Activated CD4-positive, alpha-beta T cell treated with anti-CD3 and anti-CD28 coated beads for 36 hours (primary cell): Measurements from ENCODE around the gene SOX10. TPM values are rescaled to one million over a fixed set of nuclear protein-coding genes. Genes with fewer than 3 reads are reported as not detected.
"Not testable (repeated sequence)": the region's sequence is repeated elsewhere in the genome, so short reads cannot be mapped to it uniquely, and the experiment has no call there.

Experiments
- ATAC-seq: fragments of 200-7000 bp; cut with Tn5 transposase; one replicate; pipeline ENCODE4 v1.10.0; 2021; ENCODE audit warnings: mild to moderate bottlenecking, moderate library complexity
- CTCF ChIA-PET: fragments of 350-600 bp; sonication (Branson Sonifier 250); formaldehyde crosslinking; loops from one replicate; lab custom pipeline; 2021; ENCODE audit warnings: antibody characterized with exemption; lab: Charles Lee
- POLR2A ChIA-PET: fragments of 350-600 bp; sonication (Branson Sonifier 250); formaldehyde crosslinking; loops from one replicate; lab custom pipeline; 2021; ENCODE audit warnings: antibody characterized with exemption, inconsistent platforms; lab: Charles Lee
- DNase-seq: peaks from one replicate; pipeline ENCODE4 v3.0.0-alpha.2; 2020
- H3K27ac Mint-ChIP-seq: one replicate; pipeline ENCODE4 v1.8.0; 2021; ENCODE audit warnings: mixed read lengths
- H3K27me3 Mint-ChIP-seq: one replicate; pipeline ENCODE4 v1.8.0; 2021; ENCODE audit warnings: mixed read lengths
- H3K36me3 Mint-ChIP-seq: one replicate; pipeline ENCODE4 v1.8.0; 2021; ENCODE audit warnings: low read depth, mixed read lengths
- H3K4me1 Mint-ChIP-seq: one replicate; pipeline ENCODE4 v1.8.0; 2021; ENCODE audit warnings: mixed read lengths
- H3K4me3 Mint-ChIP-seq: one replicate; pipeline ENCODE4 v1.8.0; 2021; ENCODE audit warnings: mild to moderate bottlenecking, moderate library complexity, mixed read lengths
- H3K9me3 Mint-ChIP-seq: one replicate; pipeline ENCODE4 v1.8.0; 2021; ENCODE audit warnings: low read depth, mixed read lengths
- intact Hi-C, 2 experiments: fragments of 100-400 bp; cut with DNase I in 1 of 2; cut with micrococcal nuclease in 1 of 2; formaldehyde crosslinking; loops; one replicate each; pipeline versions ENCODE4 v1.14.2 to v1.15.1; 2022 to 2024; cut with DNase I, micrococcal nuclease
- total RNA-seq, 2 experiments: library from RNA; stranded (reverse); gene quantifications; one replicate each; pipeline ENCODE4 v1.2.3, GENCODE V29; 2021

The SOX10 gene
- total RNA-seq, 2 experiments from 2014 or later, result not detected

DNA sequence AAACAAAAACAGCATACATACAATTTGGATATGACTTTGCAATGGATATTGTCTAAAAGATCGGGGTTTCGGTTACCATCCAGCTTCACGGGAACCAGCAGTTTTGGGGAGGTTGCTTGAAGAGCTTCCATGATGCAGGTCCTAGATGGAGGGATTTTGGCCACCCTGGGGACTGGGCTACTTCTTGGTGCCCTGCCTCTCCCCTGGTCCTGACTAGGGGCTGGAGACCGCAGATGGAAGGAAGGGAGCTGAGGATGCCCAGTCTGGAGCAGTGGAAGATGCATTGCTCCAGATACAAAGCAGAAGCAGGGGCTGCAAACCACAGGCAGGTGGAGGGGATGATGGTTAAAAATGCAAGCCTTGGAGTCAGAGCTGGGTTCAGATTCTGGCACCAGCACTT lies 13.5 kb downstream of the SOX10 start:
- no peaks in the 10 kb centered on the region for H3K27me3 Mint-ChIP-seq
- POLR2A ChIA-PET, result no interaction called here
- intact Hi-C loops, result no loop called here
- no peaks in the 10 kb centered on the region for H3K9me3 Mint-ChIP-seq
- H3K36me3 Mint-ChIP-seq, result peaks cover 30% of the 10 kb centered on the region
- H3K27ac Mint-ChIP-seq, result no peak overlapping the region
- ATAC-seq (no peak), DNase-seq (no peak)
- no peak overlapping the region for H3K4me3 Mint-ChIP-seq
- no peaks in the 10 kb centered on the region for H3K4me1 Mint-ChIP-seq
- CTCF ChIA-PET, result interaction anchor here (0.7 kb wide), 1 partner anchor 38 kb away, joined by 3 read pairs; no protein-coding TSS in a partner anchor

DNA sequence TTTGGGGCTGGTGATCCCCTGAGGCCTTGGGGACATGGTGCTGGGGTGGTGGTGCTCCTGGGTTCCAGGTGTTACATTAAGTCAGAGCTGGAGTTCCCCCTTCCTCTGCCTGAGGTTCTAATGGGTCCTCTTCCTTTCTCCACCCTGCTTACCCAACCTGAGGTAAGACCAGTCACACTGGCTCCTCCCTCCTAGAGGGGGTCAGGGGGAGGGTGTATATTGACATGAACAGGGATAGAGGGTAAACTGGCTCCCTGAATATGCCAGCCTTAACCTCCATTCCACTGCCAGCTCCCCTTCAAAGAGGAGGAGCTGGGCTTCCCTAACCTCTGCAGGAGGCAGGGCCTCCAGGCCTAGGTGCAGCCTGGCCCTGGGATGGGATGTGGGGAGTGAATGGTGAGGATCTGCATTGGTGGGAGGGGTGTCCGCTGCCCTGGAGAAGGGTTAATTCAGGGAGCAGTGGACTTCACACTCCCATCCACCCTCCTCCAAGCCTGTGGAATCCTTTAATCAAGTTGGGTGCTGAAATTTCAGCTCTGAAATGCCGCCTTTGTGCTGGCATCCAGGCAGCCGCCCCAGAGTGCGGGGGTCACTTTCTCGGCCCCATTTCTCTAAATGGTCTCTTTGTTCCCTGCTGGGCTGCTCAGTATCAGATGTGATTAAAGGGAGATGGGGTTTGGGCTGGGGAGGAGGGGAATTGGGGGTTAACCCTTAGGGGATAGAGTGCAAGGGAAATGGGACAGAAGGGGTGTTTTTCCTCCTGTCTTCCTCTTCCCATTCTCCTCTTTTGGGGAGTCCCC lies 15.7 kb downstream of the SOX10 start:
- ChIA-PET CTCF (interaction anchor here (0.9 to 1.1 kb wide), 2 partner anchors 188 to 855 kb away, joined by 3 to 4 read pairs; no protein-coding TSS in a partner anchor), POLR2A (interaction anchor here (0.6 kb wide), 1 partner anchor 730 kb away, joined by 3 read pairs; no protein-coding TSS in a partner anchor)
- no peak for ATAC-seq
- H3K4me3 Mint-ChIP-seq, result no peak overlapping the region
- DNase-seq, result no peak
- H3K4me1 Mint-ChIP-seq, result no peaks in the 10 kb centered on the region
- no peak overlapping the region for H3K27ac Mint-ChIP-seq
- peaks cover 27% of the 10 kb centered on the region for H3K36me3 Mint-ChIP-seq
- H3K27me3 Mint-ChIP-seq, result no peaks in the 10 kb centered on the region
- H3K9me3 Mint-ChIP-seq, result no peaks in the 10 kb centered on the region
- intact Hi-C loops, result no loop called here

DNA sequence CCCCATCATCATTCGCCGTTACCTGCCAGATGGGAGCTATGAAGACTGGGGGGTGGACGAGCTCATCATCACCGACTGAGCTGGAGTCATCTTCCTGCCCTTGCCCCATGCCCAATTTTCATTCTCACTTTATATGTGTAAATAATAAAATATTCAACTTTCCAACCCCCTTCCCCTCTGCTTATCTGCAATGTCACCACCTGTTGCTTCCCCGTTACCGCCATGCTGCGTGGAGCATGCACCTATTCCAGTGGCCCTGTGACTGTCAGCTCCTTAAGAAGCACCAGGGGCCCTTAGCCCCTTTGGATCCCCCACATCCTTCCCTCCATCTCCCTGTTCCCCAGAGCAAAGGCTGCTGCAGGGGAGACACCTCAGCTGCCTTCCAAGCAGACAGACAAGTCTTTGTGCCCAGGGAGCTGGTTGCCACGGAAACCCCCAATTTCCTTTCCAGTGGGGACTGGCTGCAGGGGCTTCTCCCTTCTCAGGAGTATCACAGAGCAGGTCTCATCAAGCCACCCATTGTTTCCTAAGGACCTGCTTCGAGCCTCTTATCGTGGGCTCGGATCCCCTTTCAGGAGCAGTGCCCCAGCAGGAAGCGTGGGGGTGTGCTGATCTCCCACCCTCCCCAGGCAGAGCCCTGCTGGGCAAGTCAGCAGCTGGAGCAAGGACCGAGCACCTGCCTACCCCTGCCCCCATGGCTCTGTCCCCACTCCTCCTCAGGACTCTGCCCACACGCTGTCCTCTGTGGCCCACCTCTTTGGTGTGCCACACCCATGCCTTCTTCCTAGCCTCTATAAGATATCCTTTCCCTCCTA lies 16.5 kb downstream of the SOX10 start:
- no peaks in the 10 kb centered on the region for H3K4me1 Mint-ChIP-seq
- H3K9me3 Mint-ChIP-seq, result no peaks in the 10 kb centered on the region
- DNase-seq (no peak), ATAC-seq (no peak)
- ChIA-PET POLR2A (no interaction called here), CTCF (interaction anchor here (1.1 kb wide), 1 partner anchor 856 kb away, joined by 3 read pairs; no protein-coding TSS in a partner anchor)
- H3K27me3 Mint-ChIP-seq, result no peaks in the 10 kb centered on the region
- peaks cover 25% of the 10 kb centered on the region for H3K36me3 Mint-ChIP-seq
- H3K4me3 Mint-ChIP-seq, result no peak overlapping the region
- H3K27ac Mint-ChIP-seq, result no peak overlapping the region
- intact Hi-C loops, result no loop called here

DNA sequence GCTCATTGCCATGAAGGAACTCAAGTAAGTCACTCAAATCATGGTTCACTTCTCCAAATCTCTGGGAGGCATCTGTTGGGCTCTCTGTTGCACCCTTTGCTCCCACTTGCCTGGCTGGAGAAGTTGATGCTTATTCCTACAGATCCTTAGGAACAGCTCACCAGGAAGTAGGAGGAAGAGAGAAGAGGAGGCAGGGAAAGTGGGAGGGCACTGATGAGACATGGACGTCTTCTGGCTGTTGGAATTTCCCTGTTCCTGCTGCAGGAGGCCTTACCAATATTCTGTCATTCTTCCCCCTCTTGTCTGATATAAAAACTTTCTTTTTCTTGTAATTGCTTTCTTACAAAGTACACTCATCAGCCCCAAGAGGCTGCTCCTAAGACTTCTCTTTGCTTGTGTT lies 17.2 kb downstream of the SOX10 start:
- Mint-ChIP-seq H3K27me3 (no peaks in the 10 kb centered on the region), H3K9me3 (no peaks in the 10 kb centered on the region), H3K4me3 (no peak overlapping the region), H3K4me1 (no peaks in the 10 kb centered on the region), H3K36me3 (peaks cover 28% of the 10 kb centered on the region), H3K27ac (no peak overlapping the region)
- intact Hi-C loops, result no loop called here
- no peak for DNase-seq
- ChIA-PET POLR2A (no interaction called here), CTCF (interaction anchor here (1.1 kb wide), 1 partner anchor 857 kb away, joined by 3 read pairs; no protein-coding TSS in a partner anchor)
- no peak for ATAC-seq

DNA sequence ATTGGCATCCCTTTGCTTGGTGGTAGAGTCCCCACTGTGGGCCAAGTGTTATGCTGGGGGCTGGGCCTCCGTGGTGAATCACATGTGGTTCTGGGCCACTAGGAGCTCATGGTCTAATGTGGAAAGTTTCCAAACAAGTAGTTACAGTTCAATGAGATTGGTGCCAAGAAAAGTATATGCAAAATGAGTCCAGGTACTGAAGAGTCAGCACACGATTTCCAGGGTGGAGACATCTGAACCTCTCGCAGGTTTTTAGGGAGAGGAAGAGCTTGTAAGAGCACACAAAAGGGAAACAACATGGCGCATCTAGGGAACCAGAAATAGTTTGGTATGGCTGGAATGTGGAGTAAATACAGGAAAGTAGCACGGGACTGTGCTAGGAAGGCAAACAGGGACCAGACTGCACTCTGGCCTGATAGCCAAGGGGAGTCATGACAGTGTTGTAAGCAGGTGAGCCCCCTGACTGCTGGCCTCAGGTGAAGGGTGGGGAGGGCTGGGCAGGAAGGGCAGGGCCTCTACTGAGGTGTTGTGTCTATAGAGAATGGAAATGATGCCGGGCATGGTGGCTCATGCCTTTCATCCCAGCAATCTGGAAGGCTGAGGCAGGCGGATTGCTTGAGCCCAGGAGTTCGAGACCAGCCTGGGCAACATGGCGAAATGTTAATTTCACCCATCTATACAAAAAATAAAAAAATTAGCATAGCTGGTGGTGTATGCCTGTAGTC lies 18.3 kb downstream of the SOX10 start:
- ATAC-seq (no peak), DNase-seq (no peak)
- H3K4me3 Mint-ChIP-seq, result no peak overlapping the region
- no peaks in the 10 kb centered on the region for H3K27me3 Mint-ChIP-seq
- ChIA-PET CTCF (interaction anchor here (0.6 to 2.2 kb wide), 13 partner anchors 12 to 340 kb away, joined by 3 to 26 read pairs (median 3); partner anchors contain the start of genes C22orf23, POLR2F and SH3BP1), POLR2A (interaction anchor here (0.6 kb wide), 1 partner anchor 12 kb away, joined by 5 read pairs; no protein-coding TSS in a partner anchor)
- H3K4me1 Mint-ChIP-seq, result no peaks in the 10 kb centered on the region
- H3K9me3 Mint-ChIP-seq, result no peaks in the 10 kb centered on the region
- intact Hi-C loops, result loop anchor here in 1 of 2 experiments (1.0 kb wide), 1 partner anchor 149 kb away; no protein-coding TSS in a partner anchor
- H3K27ac Mint-ChIP-seq, result no peak overlapping the region
- H3K36me3 Mint-ChIP-seq, result peaks cover 36% of the 10 kb centered on the region

DNA sequence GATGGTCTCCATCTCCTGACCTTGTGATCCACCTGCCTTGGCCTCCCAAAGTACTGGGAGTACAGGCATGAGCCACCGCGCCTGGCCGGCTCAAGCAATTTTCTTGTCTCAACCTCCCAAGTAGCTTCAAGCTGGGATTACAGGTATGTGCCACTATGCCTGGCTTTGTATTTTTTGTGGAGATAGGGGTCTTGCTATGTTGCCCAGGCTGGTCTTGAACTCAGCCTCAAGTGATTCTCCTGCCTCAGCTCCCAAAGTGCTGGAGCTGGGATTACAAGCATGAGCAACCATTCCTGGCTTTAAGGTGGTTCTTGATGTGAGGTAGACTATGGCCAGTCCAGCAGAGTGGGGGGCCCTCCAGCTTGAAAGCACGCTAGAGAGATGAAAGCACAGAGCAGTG lies 23.3 kb downstream of the SOX10 start:
- H3K4me1 Mint-ChIP-seq, result peaks cover 7% of the 10 kb centered on the region
- no peaks in the 10 kb centered on the region for H3K9me3 Mint-ChIP-seq
- no peaks in the 10 kb centered on the region for H3K27me3 Mint-ChIP-seq
- ATAC-seq, result no peak
- H3K4me3 Mint-ChIP-seq, result no peak overlapping the region
- CTCF ChIA-PET, result interaction anchor here (0.9 kb wide), 1 partner anchor 140 kb away, joined by 3 read pairs; no protein-coding TSS in a partner anchor
- POLR2A ChIA-PET, result no interaction called here
- intact Hi-C loops, result no loop called here
- peaks cover 49% of the 10 kb centered on the region for H3K36me3 Mint-ChIP-seq
- no peak for DNase-seq
- no peak overlapping the region for H3K27ac Mint-ChIP-seq

DNA sequence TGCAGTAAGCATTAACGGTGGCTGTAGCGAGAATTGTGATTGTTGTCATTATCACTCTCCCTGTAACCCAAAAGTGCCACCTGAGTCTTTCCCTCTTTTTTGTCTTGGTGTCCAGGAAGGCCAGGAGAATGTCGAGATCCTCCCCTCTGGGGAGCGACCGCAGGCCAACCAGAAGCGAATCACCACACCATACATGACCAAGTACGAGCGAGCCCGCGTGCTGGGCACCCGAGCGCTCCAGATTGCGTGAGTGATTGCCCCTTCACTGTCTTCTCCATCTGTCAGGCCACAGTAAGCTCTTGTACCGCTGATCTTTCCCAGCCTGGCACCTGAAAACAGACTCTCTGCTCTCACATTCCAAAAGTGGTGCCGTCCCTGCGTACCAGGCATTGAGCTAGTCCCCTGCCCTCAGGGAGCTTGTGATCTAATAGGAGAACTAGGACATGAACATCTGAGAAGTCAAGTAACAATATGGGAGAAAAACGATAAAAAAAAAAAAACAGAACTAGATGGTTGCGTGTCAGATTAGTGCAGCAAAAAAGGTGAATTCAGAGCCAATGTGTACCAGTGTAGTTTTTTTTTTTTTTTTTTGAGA lies 25.0 kb downstream of the SOX10 start:
- Mint-ChIP-seq H3K4me1 (peaks cover 16% of the 10 kb centered on the region), H3K9me3 (no peaks in the 10 kb centered on the region), H3K27ac (no peak overlapping the region), H3K36me3 (peaks cover 48% of the 10 kb centered on the region), H3K4me3 (no peak overlapping the region), H3K27me3 (no peaks in the 10 kb centered on the region)
- ChIA-PET POLR2A (no interaction called here), CTCF (interaction anchor here (0.8 to 1.2 kb wide), 3 partner anchors 34 to 96 kb away, joined by 3 to 4 read pairs (median 3); no protein-coding TSS in a partner anchor)
- intact Hi-C loops, result loop anchor here in 1 of 2 experiments (10.0 kb wide), 1 partner anchor 115 kb away; the partner anchor contains the start of genes ANKRD54 and EIF3L
- ATAC-seq, result no peak
- DNase-seq, result no peak

DNA sequence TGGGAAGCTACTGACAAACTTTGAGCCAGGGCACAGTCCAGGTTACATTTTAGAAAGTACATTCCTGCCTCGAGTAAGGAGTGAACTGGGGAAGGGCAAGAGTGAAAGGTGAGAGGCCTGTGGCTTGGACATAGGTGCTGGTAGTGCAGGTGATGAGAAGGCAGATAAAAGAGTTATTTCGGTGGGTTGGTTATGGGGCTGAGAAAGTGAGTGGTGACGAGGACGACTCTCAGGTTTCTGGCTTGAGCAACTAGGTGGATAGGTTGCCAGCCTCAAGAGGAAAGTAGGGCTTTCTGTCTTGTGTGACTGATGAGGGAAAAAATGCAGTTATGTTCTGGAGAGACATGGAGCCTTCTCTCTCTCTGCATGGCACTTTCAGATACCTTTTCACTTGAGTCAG lies 27.1 kb downstream of the SOX10 start:
- no peak for ATAC-seq
- DNase-seq, result no peak
- Mint-ChIP-seq H3K36me3 (peaks cover 46% of the 10 kb centered on the region), H3K4me3 (no peak overlapping the region), H3K4me1 (peaks cover 26% of the 10 kb centered on the region), H3K27me3 (peaks cover 6% of the 10 kb centered on the region), H3K27ac (no peak overlapping the region), H3K9me3 (no peaks in the 10 kb centered on the region)
- CTCF ChIA-PET, result interaction anchor here (1.4 kb wide), 1 partner anchor 23 kb away, joined by 4 read pairs; no protein-coding TSS in a partner anchor
- intact Hi-C loops, result loop anchor here in 1 of 2 experiments (10.0 kb wide), 1 partner anchor 112 kb away; the partner anchor contains the start of genes ANKRD54 and EIF3L
- POLR2A ChIA-PET, result no interaction called here

DNA sequence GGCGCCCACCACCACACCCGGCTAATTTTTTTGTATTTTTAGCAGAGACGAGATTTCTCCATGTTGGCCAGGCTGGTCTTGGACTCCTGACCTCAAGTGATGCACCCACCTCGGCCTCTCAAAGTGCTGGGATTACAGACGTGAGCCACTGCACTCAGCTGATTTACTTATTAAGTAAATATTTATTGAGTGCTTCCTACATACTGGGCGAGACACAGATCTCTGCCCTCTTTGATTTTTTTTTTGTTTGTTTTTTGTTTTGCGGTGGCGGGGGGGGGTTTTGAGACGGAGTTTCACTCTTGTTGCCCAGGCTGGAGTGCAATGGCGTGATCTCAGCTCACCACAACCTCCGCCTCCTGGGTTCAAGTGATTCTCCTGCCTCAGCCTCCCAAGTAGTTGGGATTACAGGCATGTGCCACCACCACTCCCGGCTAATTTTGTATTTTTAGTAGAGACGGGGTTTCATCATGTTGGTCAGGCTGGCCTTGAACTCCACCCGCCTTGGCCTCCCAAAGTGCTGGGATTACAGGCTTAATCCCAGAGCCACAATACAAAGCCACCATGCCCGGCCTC lies 28.4 kb downstream of the SOX10 start:
- CTCF ChIA-PET, result interaction anchor here (1.4 to 3.0 kb wide), 2 partner anchors 9 to 22 kb away, joined by 4 to 26 read pairs; no protein-coding TSS in a partner anchor

More for the DNA sequence above, 28.4 kb downstream of the SOX10 start:
- POLR2A ChIA-PET, result interaction anchor here (0.6 kb wide), 1 partner anchor 93 kb away, joined by 7 read pairs; no protein-coding TSS in a partner anchor
- Mint-ChIP-seq H3K27me3 (peaks cover 11% of the 10 kb centered on the region), H3K4me1 (peaks cover 26% of the 10 kb centered on the region), H3K36me3 (peaks cover 37% of the 10 kb centered on the region)
- ATAC-seq, H3K4me3 Mint-ChIP-seq, H3K27ac Mint-ChIP-seq, DNase-seq, H3K9me3 Mint-ChIP-seq: not testable (repeated sequence)
- intact Hi-C loops, result loop anchor here in 1 of 2 experiments (10.0 kb wide), 1 partner anchor 111 kb away; the partner anchor contains the start of genes ANKRD54 and EIF3L
